Vagina (tissue), 2 donors: Measurements from ENCODE around the gene TRABD2B. TPM values are rescaled to one million over a fixed set of nuclear protein-coding genes. Genes with fewer than 3 reads are reported as not detected.

ENCODE experiments used
- DNase-seq, 2 donors: peaks; one replicate each; pipeline ENCODE4 v3.0.0-alpha.2; 2017; ENCODE audit errors: extremely low spot score in 2 of 2
- H3K27ac ChIP-seq: fragments of 200-600 bp; sonication (generic); one replicate; pipeline ENCODE4 v1.5.1; 2019
- H3K27me3 ChIP-seq: fragments of 200-600 bp; sonication (generic); one replicate; pipeline ENCODE4 v1.5.1; 2019
- H3K36me3 ChIP-seq, 2 donors: fragments of 200-600 bp; sonication (generic); one replicate each; pipeline ENCODE4 v1.5.1; 2017 to 2019
- H3K4me1 ChIP-seq: fragments of 200-600 bp; sonication (generic); one replicate; pipeline ENCODE4 v1.5.1; 2019
- H3K4me3 ChIP-seq, 2 donors: fragments of 200-600 bp; sonication (generic); 1 replicate in 1 of 2; 2 replicates in 1 of 2; pipeline ENCODE4 v1.5.1; 2016 to 2019
- H3K9me3 ChIP-seq: fragments of 200-600 bp; sonication (generic); one replicate; pipeline ENCODE4 v1.5.1; 2019
- CTCF ChIP-seq, 3 experiments: fragments of 450-650 bp in 2 of 3; fragments of 200-600 bp in 1 of 3; sonication (generic) in 1 of 3; IDR thresholded peaks; one replicate each; pipeline ENCODE4 v1.5.1; 2017 to 2019; ENCODE audit warnings: antibody characterized with exemption in 3 of 3, mild to moderate bottlenecking in 2 of 3, moderate library complexity in 2 of 3
- POLR2A ChIP-seq, 2 donors: fragments of 450-650 bp; IDR thresholded peaks; one replicate each; pipeline ENCODE4 v1.6.1; 2017; ENCODE audit warnings: antibody characterized with exemption in 2 of 2, mild to moderate bottlenecking in 2 of 2, moderate library complexity in 2 of 2
- POLR2AphosphoS5 ChIP-seq, 2 donors: sonication (generic); formaldehyde crosslinking; IDR thresholded peaks; one replicate each; pipeline ENCODE4 v1.9.0; 2017; ENCODE audit warnings: antibody characterized with exemption in 2 of 2, mild to moderate bottlenecking in 2 of 2, low read depth in 1 of 2; ENCODE audit not compliant: insufficient read depth in 1 of 2
- intact Hi-C: fragments of 100-400 bp; cut with DNase I; formaldehyde crosslinking; loops from one replicate; pipeline ENCODE4 v1.15.1; 2023
- total RNA-seq: library from RNA; depleted of rRNA; stranded (reverse); fragments of >200 nt; gene quantifications from one replicate; pipeline ENCODE4 v1.2.3, GENCODE V29; 2016

The TRABD2B gene
- total RNA-seq, 1 donor from 2014 or later: 5.6 TPM

DNA sequence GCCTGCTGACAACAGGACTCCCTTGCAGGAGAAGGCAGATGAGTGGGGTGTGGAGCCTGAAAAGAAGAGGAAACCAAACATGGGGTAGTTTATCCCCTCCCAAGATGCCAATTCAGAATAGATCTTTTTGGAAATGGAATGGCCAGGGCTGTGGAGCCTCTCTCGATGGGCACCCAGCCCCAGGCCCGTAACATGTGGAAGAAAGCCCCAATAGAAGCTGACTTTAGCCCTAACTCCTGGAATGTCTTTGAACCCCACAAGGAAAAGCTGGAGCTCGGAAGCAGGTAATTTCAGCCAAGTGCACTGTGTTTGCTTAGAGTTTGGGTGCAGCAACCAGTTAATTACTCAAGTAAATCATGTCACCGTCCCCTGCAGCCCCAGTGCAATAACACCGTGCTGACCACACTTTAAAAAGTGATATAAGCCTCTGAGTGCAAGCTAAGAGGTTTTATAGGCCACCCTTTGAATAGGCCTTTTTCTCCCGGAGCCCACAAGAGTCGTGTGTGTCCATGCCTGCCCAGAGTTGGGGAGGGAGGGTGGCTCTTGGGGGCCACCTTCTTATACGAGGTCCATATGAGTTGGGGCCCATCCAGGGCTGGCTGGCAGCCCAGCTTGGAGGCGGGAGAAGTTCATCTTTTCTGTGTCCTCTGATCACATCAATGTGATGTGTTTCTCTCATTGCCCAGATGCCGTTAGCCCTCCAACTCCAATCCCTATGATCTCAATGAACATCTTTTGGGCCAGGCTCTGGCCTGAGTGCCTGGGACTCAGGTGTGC, 153.2 kb downstream of the TRABD2B start:
- H3K4me3 ChIP-seq: no peak overlapping the region
- H3K36me3 ChIP-seq: no peaks in the 10 kb centered on the region
- intact Hi-C loops: no loop called here
- no peaks in the 10 kb centered on the region for H3K27me3 ChIP-seq
- no peak for TF ChIP-seq POLR2A (IDR thresholded peaks at IDR 0.05)
- no peak for TF ChIP-seq POLR2AphosphoS5 (IDR thresholded peaks at IDR 0.05; ENCODE audit: insufficient read depth in 1 of 2, low read depth in 1 of 2)
- no peak for TF ChIP-seq CTCF (IDR thresholded peaks at IDR 0.05)
- DNase-seq: no peak
- no peaks in the 10 kb centered on the region for H3K9me3 ChIP-seq
- H3K4me1 ChIP-seq: peaks cover 9% of the 10 kb centered on the region
- H3K27ac ChIP-seq: no peak overlapping the region

DNA sequence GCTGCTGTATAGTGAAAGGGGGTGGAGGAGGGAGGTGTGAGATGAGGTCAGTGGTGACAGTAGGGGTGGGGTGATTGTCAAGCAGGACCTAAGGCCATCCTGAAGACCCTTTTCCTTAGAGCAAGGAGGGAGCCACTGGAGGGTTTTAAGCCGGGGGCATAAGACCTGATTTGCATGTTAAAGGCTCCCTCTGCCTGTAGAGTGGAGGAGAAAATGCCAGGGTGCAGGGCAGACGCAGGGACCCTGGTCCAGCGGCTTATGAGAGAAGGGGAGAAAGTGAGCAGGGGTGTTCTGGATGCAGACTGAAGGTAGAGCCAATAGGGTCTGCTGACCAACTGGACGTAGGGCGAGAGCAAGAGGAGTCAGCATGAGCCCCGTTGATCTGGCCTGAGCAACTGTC, 154.1 kb downstream of the TRABD2B start:
- no peak overlapping the region for H3K27ac ChIP-seq
- no peaks in the 10 kb centered on the region for H3K9me3 ChIP-seq
- no peaks in the 10 kb centered on the region for H3K27me3 ChIP-seq
- H3K4me1 ChIP-seq: peaks cover 9% of the 10 kb centered on the region
- H3K36me3 ChIP-seq: no peaks in the 10 kb centered on the region
- TF ChIP-seq POLR2AphosphoS5 (IDR thresholded peaks at IDR 0.05; ENCODE audit: insufficient read depth in 1 of 2, low read depth in 1 of 2) (no peak), POLR2A (IDR thresholded peaks at IDR 0.05) (no peak), CTCF (IDR thresholded peaks at IDR 0.05) (no peak)
- DNase-seq: no peak
- H3K4me3 ChIP-seq: no peak overlapping the region
- intact Hi-C loops: no loop called here

GRCh38 chr1:47842228-47842919, 154.8 kb downstream of the TRABD2B start:
- Histone ChIP-seq H3K9me3 (no peaks in the 10 kb centered on the region), H3K4me3 (no peak overlapping the region), H3K27ac (no peak overlapping the region), H3K4me1 (peaks cover 9% of the 10 kb centered on the region), H3K36me3 (no peaks in the 10 kb centered on the region), H3K27me3 (no peaks in the 10 kb centered on the region)
- no peak for TF ChIP-seq CTCF (IDR thresholded peaks at IDR 0.05)
- TF ChIP-seq POLR2A (IDR thresholded peaks at IDR 0.05): no peak
- no peak for TF ChIP-seq POLR2AphosphoS5 (IDR thresholded peaks at IDR 0.05; ENCODE audit: insufficient read depth in 1 of 2, low read depth in 1 of 2)
- intact Hi-C loops: no loop called here
- DNase-seq: no peak

- H3K4me3 ChIP-seq: no peak overlapping the region
- TF ChIP-seq POLR2A (IDR thresholded peaks at IDR 0.05) (no peak), POLR2AphosphoS5 (IDR thresholded peaks at IDR 0.05; ENCODE audit: insufficient read depth in 1 of 2, low read depth in 1 of 2) (no peak), CTCF (IDR thresholded peaks at IDR 0.05) (no peak)
- intact Hi-C loops: no loop called here
- no peaks in the 10 kb centered on the region for H3K9me3 ChIP-seq
- H3K27me3 ChIP-seq: no peaks in the 10 kb centered on the region
- DNase-seq: no peak
- peaks cover 9% of the 10 kb centered on the region for H3K4me1 ChIP-seq
- H3K36me3 ChIP-seq: no peaks in the 10 kb centered on the region
- no peak overlapping the region for H3K27ac ChIP-seq
Observed at GRCh38 chr1:47841356-47841755, 155.8 kb downstream of the TRABD2B start.
